ENCODE results near the gene TTC5.

Gene TTC5

DNA sequence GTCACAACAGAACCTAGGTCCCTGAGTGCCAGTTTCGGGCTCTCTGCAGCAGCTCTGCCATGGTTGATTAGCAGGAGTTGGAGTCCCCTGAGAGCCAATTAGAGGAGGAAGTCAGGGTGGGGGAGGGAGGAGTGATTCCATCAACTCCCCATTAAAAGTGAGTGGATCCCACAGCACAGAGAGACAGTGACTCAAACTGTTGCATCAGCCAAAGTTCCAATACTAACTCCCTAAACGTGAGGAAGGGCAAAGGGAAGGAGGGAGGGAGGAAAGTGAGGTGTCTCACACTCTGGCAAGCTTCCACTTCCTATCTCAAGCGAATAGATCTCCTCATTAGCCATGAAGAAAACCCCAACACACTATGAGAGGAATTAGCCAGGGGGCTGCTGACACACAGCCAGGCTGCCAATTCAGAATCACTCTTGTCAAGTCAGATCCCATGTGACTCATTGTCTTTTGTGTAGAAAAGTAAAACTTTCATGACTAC, 43.1 kb downstream of the TTC5 start:
- Histone ChIP-seq H3K4me1 (ENCODE audit: low read length) (no peaks in the 10 kb centered on the region), H3K9me3 (replicated peaks; ENCODE audit: insufficient read depth, low read length) (no peaks in the 10 kb centered on the region), H3K36me3 (replicated peaks; ENCODE audit: insufficient read depth, low read length) (no peaks in the 10 kb centered on the region), H3K9ac (ENCODE audit: low read length) (no peak overlapping the region), H3F3A (ENCODE audit: insufficient read depth, low read length) (no peaks in the 10 kb centered on the region), H3K4me3 (ENCODE audit: low read length) (no peak overlapping the region), H3K27me3 (replicated peaks; ENCODE audit: insufficient read depth, low read length) (no peaks in the 10 kb centered on the region), H2AFZ (ENCODE audit: low read length) (no peak overlapping the region), H3K9me2 (replicated peaks; ENCODE audit: insufficient read depth, low read length) (no peaks in the 10 kb centered on the region), H4K20me1 (ENCODE audit: insufficient read depth, low read length) (no peaks in the 10 kb centered on the region), H3K79me2 (ENCODE audit: low read length) (no peaks in the 10 kb centered on the region), H3K27ac (ENCODE audit: low read length) (no peak overlapping the region), H3K4me2 (ENCODE audit: low read depth, low read length) (no peak overlapping the region)
- no peak for DNase-seq
- TF ChIP-seq EZH2 (optimal IDR thresholded peaks at IDR 0.05; ENCODE audit: low read depth, low read length) (no peak), EZH2phosphoT487 (IDR thresholded peaks at IDR 0.05; ENCODE audit: low read length) (no peak)
- TF ChIP-seq, protein P1, sequence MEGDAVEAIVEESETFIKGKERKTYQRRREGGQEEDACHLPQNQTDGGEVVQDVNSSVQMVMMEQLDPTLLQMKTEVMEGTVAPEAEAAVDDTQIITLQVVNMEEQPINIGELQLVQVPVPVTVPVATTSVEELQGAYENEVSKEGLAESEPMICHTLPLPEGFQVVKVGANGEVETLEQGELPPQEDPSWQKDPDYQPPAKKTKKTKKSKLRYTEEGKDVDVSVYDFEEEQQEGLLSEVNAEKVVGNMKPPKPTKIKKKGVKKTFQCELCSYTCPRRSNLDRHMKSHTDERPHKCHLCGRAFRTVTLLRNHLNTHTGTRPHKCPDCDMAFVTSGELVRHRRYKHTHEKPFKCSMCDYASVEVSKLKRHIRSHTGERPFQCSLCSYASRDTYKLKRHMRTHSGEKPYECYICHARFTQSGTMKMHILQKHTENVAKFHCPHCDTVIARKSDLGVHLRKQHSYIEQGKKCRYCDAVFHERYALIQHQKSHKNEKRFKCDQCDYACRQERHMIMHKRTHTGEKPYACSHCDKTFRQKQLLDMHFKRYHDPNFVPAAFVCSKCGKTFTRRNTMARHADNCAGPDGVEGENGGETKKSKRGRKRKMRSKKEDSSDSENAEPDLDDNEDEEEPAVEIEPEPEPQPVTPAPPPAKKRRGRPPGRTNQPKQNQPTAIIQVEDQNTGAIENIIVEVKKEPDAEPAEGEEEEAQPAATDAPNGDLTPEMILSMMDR (IDR thresholded peaks at IDR 0.05; ENCODE audit: low read length) = no peak

GRCh38 chr14:20247646-20248246, 58.0 kb downstream of the TTC5 start:
- no peak overlapping the region for H3K4me2 ChIP-seq (ENCODE audit: low read depth, low read length)
- no peak overlapping the region for H3K9ac ChIP-seq (ENCODE audit: low read length)
- H4K20me1 ChIP-seq (ENCODE audit: insufficient read depth, low read length) = no peaks in the 10 kb centered on the region
- no peaks in the 10 kb centered on the region for H3K9me3 ChIP-seq (replicated peaks; ENCODE audit: insufficient read depth, low read length)
- H3K4me3 ChIP-seq (ENCODE audit: low read length) = no peak overlapping the region
- H3K27ac ChIP-seq (ENCODE audit: low read length) = no peak overlapping the region
- H3K9me2 ChIP-seq (replicated peaks; ENCODE audit: insufficient read depth, low read length) = no peaks in the 10 kb centered on the region
- H3K79me2 ChIP-seq (ENCODE audit: low read length) = no peaks in the 10 kb centered on the region
- peak; percentile 25 for DNase-seq
- no peaks in the 10 kb centered on the region for H3K27me3 ChIP-seq (replicated peaks; ENCODE audit: insufficient read depth, low read length)
- H3F3A ChIP-seq (ENCODE audit: insufficient read depth, low read length) = no peaks in the 10 kb centered on the region
- H3K36me3 ChIP-seq (replicated peaks; ENCODE audit: insufficient read depth, low read length) = no peaks in the 10 kb centered on the region
- TF ChIP-seq EZH2phosphoT487 (IDR thresholded peaks at IDR 0.05; ENCODE audit: low read length) = no peak
- TF ChIP-seq, protein P1 (IDR thresholded peaks at IDR 0.05; ENCODE audit: low read length) = peak; percentile 46
- no peak overlapping the region for H2AFZ ChIP-seq (ENCODE audit: low read length)
- H3K4me1 ChIP-seq (ENCODE audit: low read length) = no peaks in the 10 kb centered on the region

Data from MM.1S (cell line).